IPS-20b (cell line): ENCODE results near the gene CIAO2A.

ENCODE experiments used
- H3K27ac ChIP-seq: one replicate; pipeline ENCODE4 v1.5.1; 2013; ENCODE audit warnings: low read length
- H3K27me3 ChIP-seq: 2 replicates; pipeline ENCODE4 v1.6.1; 2013; ENCODE audit warnings: mild to moderate bottlenecking, low read length, inconsistent platforms; ENCODE audit not compliant: insufficient read depth
- H3K36me3 ChIP-seq: 2 replicates; pipeline ENCODE4 v1.6.1; 2013; ENCODE audit warnings: low read depth, mild to moderate bottlenecking, inconsistent platforms, low read length, moderate library complexity; ENCODE audit not compliant: insufficient read depth
- H3K4me1 ChIP-seq: 2 replicates; pipeline ENCODE4 v1.6.1; 2013; ENCODE audit warnings: mild to moderate bottlenecking, control low read depth, inconsistent platforms, low read length, moderate library complexity; ENCODE audit not compliant: insufficient read depth
- H3K4me3 ChIP-seq: 2 replicates; pipeline ENCODE4 v1.5.1; 2013; ENCODE audit warnings: mild to moderate bottlenecking, low read length, inconsistent platforms
- H3K9ac ChIP-seq: 2 replicates; pipeline ENCODE4 v1.6.1; 2013; ENCODE audit warnings: low read depth, mild to moderate bottlenecking, inconsistent platforms, low read length, moderate library complexity
- H3K9me3 ChIP-seq: 2 replicates; pipeline ENCODE4 v1.6.1; 2013; ENCODE audit warnings: mild to moderate bottlenecking, low read depth, low read length, inconsistent platforms; ENCODE audit not compliant: insufficient read depth

The CIAO2A gene

GRCh38 chr15:64045774-64046420 is 47.7 kb downstream of the CIAO2A start:
- H3K4me1 ChIP-seq = 0 out of 2 replicates have a peak, but pooled peaks cover 3% of the 10 kb centered on the region
- H3K9ac ChIP-seq = peak overlapping the region; percentile 45; the same call in 1 of the 2 replicates
- no peaks in the 10 kb centered on the region for H3K36me3 ChIP-seq
- peak overlapping the region; percentile 68; the same call in 1 of the 2 replicates for H3K4me3 ChIP-seq
- H3K27ac ChIP-seq = no peak overlapping the region
- H3K27me3 ChIP-seq = peaks cover 54% of the 10 kb centered on the region
- H3K9me3 ChIP-seq = no peaks in the 10 kb centered on the region

GRCh38 chr15:64045101-64045435 is 48.6 kb downstream of the CIAO2A start:
- Histone ChIP-seq H3K4me1 (0 out of 2 replicates have a peak, but pooled peaks cover 3% of the 10 kb centered on the region), H3K9me3 (no peaks in the 10 kb centered on the region), H3K27me3 (peaks cover 54% of the 10 kb centered on the region), H3K9ac (no peak overlapping the region), H3K36me3 (no peaks in the 10 kb centered on the region), H3K27ac (no peak overlapping the region), H3K4me3 (no peak overlapping the region)

- Histone ChIP-seq H3K4me3 (no peak overlapping the region), H3K27ac (no peak overlapping the region), H3K4me1 (0 out of 2 replicates have a peak, but pooled peaks cover 3% of the 10 kb centered on the region), H3K36me3 (no peaks in the 10 kb centered on the region), H3K9ac (no peak overlapping the region), H3K27me3 (peaks cover 52% of the 10 kb centered on the region), H3K9me3 (no peaks in the 10 kb centered on the region)
Observed at GRCh38 chr15:64044300-64045100, 49.1 kb downstream of the CIAO2A start.

GRCh38 chr15:64038878-64039610 is 54.6 kb downstream of the CIAO2A start:
- Histone ChIP-seq H3K9ac (no peak overlapping the region), H3K27ac (no peak overlapping the region), H3K27me3 (peaks cover 5% of the 10 kb centered on the region; the same call in 1 of the 2 replicates), H3K9me3 (no peaks in the 10 kb centered on the region), H3K36me3 (no peaks in the 10 kb centered on the region), H3K4me3 (no peak overlapping the region), H3K4me1 (no peaks in the 10 kb centered on the region)

DNA sequence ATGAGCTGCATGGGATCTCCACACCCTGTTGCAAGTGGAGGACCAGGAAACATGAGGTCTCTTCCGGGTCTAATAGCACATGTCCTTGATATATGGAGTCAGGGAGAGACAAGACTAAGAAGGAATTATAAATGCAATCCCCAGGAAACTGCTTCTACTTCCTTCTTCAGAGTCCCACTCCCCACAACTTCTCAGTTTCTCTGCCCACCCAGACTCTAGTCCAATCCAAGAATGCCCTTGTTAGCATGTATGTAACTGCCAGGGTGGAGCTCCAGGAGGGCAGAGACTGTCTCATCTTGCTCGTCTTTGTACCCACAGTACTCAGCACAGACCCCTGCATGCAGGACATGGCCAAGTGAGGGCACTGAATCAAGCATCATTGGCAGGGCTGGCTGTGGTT is 55.7 kb downstream of the CIAO2A start:
- H3K4me1 ChIP-seq = no peaks in the 10 kb centered on the region
- H3K27me3 ChIP-seq = no peaks in the 10 kb centered on the region
- no peaks in the 10 kb centered on the region for H3K9me3 ChIP-seq
- H3K9ac ChIP-seq = no peak overlapping the region
- H3K27ac ChIP-seq = no peak overlapping the region
- no peaks in the 10 kb centered on the region for H3K36me3 ChIP-seq
- no peak overlapping the region for H3K4me3 ChIP-seq

- no peak overlapping the region for H3K4me3 ChIP-seq
- H3K9ac ChIP-seq = no peak overlapping the region
- no peaks in the 10 kb centered on the region for H3K36me3 ChIP-seq
- no peaks in the 10 kb centered on the region for H3K4me1 ChIP-seq
- H3K27ac ChIP-seq = no peak overlapping the region
- no peaks in the 10 kb centered on the region for H3K27me3 ChIP-seq
- H3K9me3 ChIP-seq = no peaks in the 10 kb centered on the region
Observed at GRCh38 chr15:64037116-64037515, 56.5 kb downstream of the CIAO2A start.

GRCh38 chr15:64035525-64035924 is 58.1 kb downstream of the CIAO2A start:
- no peaks in the 10 kb centered on the region for H3K4me1 ChIP-seq
- H3K36me3 ChIP-seq = no peaks in the 10 kb centered on the region
- H3K9ac ChIP-seq = no peak overlapping the region
- no peak overlapping the region for H3K4me3 ChIP-seq
- H3K27me3 ChIP-seq = no peaks in the 10 kb centered on the region
- H3K9me3 ChIP-seq = no peaks in the 10 kb centered on the region
- H3K27ac ChIP-seq = no peak overlapping the region

GRCh38 chr15:64034519-64034918 is 59.1 kb downstream of the CIAO2A start:
- H3K9me3 ChIP-seq = no peaks in the 10 kb centered on the region
- no peaks in the 10 kb centered on the region for H3K27me3 ChIP-seq
- H3K9ac ChIP-seq = no peak overlapping the region
- H3K4me1 ChIP-seq = no peaks in the 10 kb centered on the region
- no peaks in the 10 kb centered on the region for H3K36me3 ChIP-seq
- H3K27ac ChIP-seq = no peak overlapping the region
- H3K4me3 ChIP-seq = no peak overlapping the region

GRCh38 chr15:64032329-64032728 is 61.3 kb downstream of the CIAO2A start:
- Histone ChIP-seq H3K4me1 (no peaks in the 10 kb centered on the region), H3K36me3 (no peaks in the 10 kb centered on the region), H3K9ac (no peak overlapping the region), H3K27ac (no peak overlapping the region), H3K27me3 (no peaks in the 10 kb centered on the region), H3K9me3 (no peaks in the 10 kb centered on the region), H3K4me3 (no peak overlapping the region)

DNA sequence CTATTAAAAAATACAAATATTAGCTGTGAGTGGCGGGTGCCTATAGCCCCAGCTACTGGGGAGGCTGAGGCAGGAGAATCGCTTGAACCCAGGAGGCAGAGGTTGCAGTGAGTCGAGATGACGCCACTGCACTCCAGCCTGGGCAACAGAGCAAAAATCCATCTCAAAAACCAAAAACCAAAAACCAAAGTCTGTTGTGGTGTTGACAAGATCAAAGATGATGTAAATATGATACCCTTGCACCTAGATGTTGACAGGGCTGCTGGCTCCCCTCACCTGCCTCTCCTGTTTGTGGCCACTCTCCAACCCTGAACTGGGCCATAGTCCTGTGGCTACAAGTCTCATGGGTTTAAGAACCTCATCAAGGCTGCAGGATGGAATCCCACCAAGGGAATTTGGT is 63.5 kb downstream of the CIAO2A start:
- no peaks in the 10 kb centered on the region for H3K9me3 ChIP-seq
- no peak overlapping the region for H3K27ac ChIP-seq
- H3K27me3 ChIP-seq = no peaks in the 10 kb centered on the region
- no peak overlapping the region for H3K9ac ChIP-seq
- no peaks in the 10 kb centered on the region for H3K36me3 ChIP-seq
- H3K4me1 ChIP-seq = no peaks in the 10 kb centered on the region
- H3K4me3 ChIP-seq = no peak overlapping the region

DNA sequence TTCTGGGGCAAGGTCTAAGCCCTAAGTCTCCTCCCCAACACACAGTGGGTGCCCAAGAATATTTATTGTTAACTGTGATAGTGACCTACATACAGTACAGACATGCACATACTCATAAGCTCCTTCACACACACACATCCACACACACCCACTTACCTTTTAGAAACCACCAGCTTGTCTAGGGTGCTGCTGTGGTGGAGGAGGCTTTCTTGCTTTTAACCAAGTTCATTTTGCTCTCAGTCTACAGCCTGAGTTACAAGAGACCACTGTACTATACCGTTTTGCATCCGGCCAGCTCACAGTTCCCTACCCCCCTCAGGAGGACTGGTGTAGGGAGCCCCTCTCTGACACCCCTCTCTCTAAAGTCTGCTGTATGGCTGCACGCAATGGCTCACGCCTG is 64.0 kb downstream of the CIAO2A start:
- no peaks in the 10 kb centered on the region for H3K9me3 ChIP-seq
- no peak overlapping the region for H3K4me3 ChIP-seq
- no peak overlapping the region for H3K9ac ChIP-seq
- H3K4me1 ChIP-seq = no peaks in the 10 kb centered on the region
- no peaks in the 10 kb centered on the region for H3K36me3 ChIP-seq
- H3K27ac ChIP-seq = no peak overlapping the region
- H3K27me3 ChIP-seq = no peaks in the 10 kb centered on the region
